Stimulated activated memory B cell treated with anti-CD40 and anti-IgM and Interleukin-4, amounts not matched to agents 10 μg/mL and 1 μg/mL and 100 μg/mL, for 72 hours (primary cell): Measurements from ENCODE around the gene ZNF677.
"Not testable (repeated sequence)": the region's sequence is repeated elsewhere in the genome, so short reads cannot be mapped to it uniquely, and the experiment has no call there.

Experiments used
- ATAC-seq: fragments of 150-1000 bp; cut with Tn5 transposase; 2 replicates; pipeline ENCODE4 v1.10.0; 2021
- H3K27ac Mint-ChIP-seq: one replicate; pipeline ENCODE4 v1.8.0; 2022; ENCODE audit warnings: mild to moderate bottlenecking, mixed read lengths
- H3K27me3 Mint-ChIP-seq: one replicate; pipeline ENCODE4 v1.8.0; 2022; ENCODE audit warnings: mixed read lengths
- H3K36me3 Mint-ChIP-seq: one replicate; pipeline ENCODE4 v1.8.0; 2022; ENCODE audit warnings: mixed read lengths
- H3K4me1 Mint-ChIP-seq: one replicate; pipeline ENCODE4 v1.8.0; 2022; ENCODE audit warnings: mixed read lengths
- H3K4me3 Mint-ChIP-seq: one replicate; pipeline ENCODE4 v1.8.0; 2022; ENCODE audit warnings: mild to moderate bottlenecking, moderate library complexity, mixed read lengths
- H3K9me3 Mint-ChIP-seq: one replicate; pipeline ENCODE4 v1.8.0; 2022; ENCODE audit warnings: mixed read lengths

ZNF677 gene

GRCh38 chr19:53222716-53223115, 32.0 kb downstream of the ZNF677 start:
- not testable (repeated sequence) for H3K4me1 Mint-ChIP-seq, H3K27me3 Mint-ChIP-seq, H3K27ac Mint-ChIP-seq, ATAC-seq, H3K4me3 Mint-ChIP-seq
- peaks cover 31% of the 10 kb centered on the region for H3K9me3 Mint-ChIP-seq
- H3K36me3 Mint-ChIP-seq = peaks cover 16% of the 10 kb centered on the region

- Mint-ChIP-seq H3K27me3 (no peaks in the 10 kb centered on the region), H3K4me1 (no peaks in the 10 kb centered on the region), H3K9me3 (peaks cover 31% of the 10 kb centered on the region), H3K4me3 (no peak overlapping the region), H3K36me3 (peaks cover 57% of the 10 kb centered on the region), H3K27ac (no peak overlapping the region)
- ATAC-seq = no peak
Observed at GRCh38 chr19:53212703-53213320, 41.9 kb downstream of the ZNF677 start.

- not testable (repeated sequence) for H3K4me1 Mint-ChIP-seq, H3K27me3 Mint-ChIP-seq, H3K27ac Mint-ChIP-seq, H3K4me3 Mint-ChIP-seq, ATAC-seq
- peaks cover 64% of the 10 kb centered on the region for H3K36me3 Mint-ChIP-seq
- H3K9me3 Mint-ChIP-seq = peaks cover 36% of the 10 kb centered on the region
Observed at GRCh38 chr19:53211554-53211953, 43.1 kb downstream of the ZNF677 start.

- Mint-ChIP-seq H3K36me3 (peaks cover 44% of the 10 kb centered on the region), H3K9me3 (peaks cover 22% of the 10 kb centered on the region), H3K27me3 (no peaks in the 10 kb centered on the region), H3K4me1 (peaks cover 26% of the 10 kb centered on the region), H3K27ac (peak overlapping the region; percentile 100), H3K4me3 (peak overlapping the region; percentile 100)
- ATAC-seq = peak; percentile 92
Observed at GRCh38 chr19:53196777-53197396, 57.8 kb downstream of the ZNF677 start.

- Mint-ChIP-seq H3K4me3 (no peak overlapping the region), H3K27me3 (no peaks in the 10 kb centered on the region), H3K36me3 (peaks cover 40% of the 10 kb centered on the region), H3K27ac (no peak overlapping the region), H3K9me3 (peaks cover 18% of the 10 kb centered on the region), H3K4me1 (peaks cover 27% of the 10 kb centered on the region)
- peak; percentile 61 for ATAC-seq
Observed at GRCh38 chr19:53195265-53195903, 59.3 kb downstream of the ZNF677 start.

- no peak for ATAC-seq
- peaks cover 29% of the 10 kb centered on the region for H3K4me1 Mint-ChIP-seq
- H3K27ac Mint-ChIP-seq = peak overlapping the region; percentile 92
- H3K36me3 Mint-ChIP-seq = peaks cover 36% of the 10 kb centered on the region
- H3K27me3 Mint-ChIP-seq = no peaks in the 10 kb centered on the region
- peak overlapping the region; percentile 95 for H3K4me3 Mint-ChIP-seq
- H3K9me3 Mint-ChIP-seq = peaks cover 20% of the 10 kb centered on the region
Observed at GRCh38 chr19:53193535-53194222, 61.0 kb downstream of the ZNF677 start.

- H3K9me3 Mint-ChIP-seq = peaks cover 20% of the 10 kb centered on the region
- H3K27ac Mint-ChIP-seq = peak within 1 kb of the TSS; percentile 92
- H3K4me3 Mint-ChIP-seq = peak within 1 kb of the TSS; percentile 95
- peak; percentile 87 for ATAC-seq
- H3K4me1 Mint-ChIP-seq = peaks cover 33% of the 10 kb centered on the region
- H3K36me3 Mint-ChIP-seq = peaks cover 34% of the 10 kb centered on the region
- no peaks in the 10 kb centered on the region for H3K27me3 Mint-ChIP-seq
Observed at GRCh38 chr19:53192771-53193534, 61.7 kb downstream of the ZNF677 start, which contains the start of gene ZNF665. TSS of gene ZNF665 (minus strand) at chr19:53193358. CDS start at chr19:53182898, 10,460 bp downstream.

- peaks cover 31% of the 10 kb centered on the region for H3K4me1 Mint-ChIP-seq
- ATAC-seq = no peak
- H3K4me3 Mint-ChIP-seq = no peak overlapping the region
Observed at GRCh38 chr19:53190253-53190652, 64.4 kb downstream of the ZNF677 start.

GRCh38 chr19:53189691-53190198, 64.9 kb downstream of the ZNF677 start:
- ATAC-seq, H3K27ac Mint-ChIP-seq, H3K27me3 Mint-ChIP-seq, H3K4me3 Mint-ChIP-seq: not testable (repeated sequence)
- peaks cover 29% of the 10 kb centered on the region for H3K4me1 Mint-ChIP-seq
- H3K36me3 Mint-ChIP-seq = peaks cover 41% of the 10 kb centered on the region
- peaks cover 21% of the 10 kb centered on the region for H3K9me3 Mint-ChIP-seq

More at GRCh38 chr19:53190253-53190652, 64.4 kb downstream of the ZNF677 start:
- peaks cover 20% of the 10 kb centered on the region for H3K9me3 Mint-ChIP-seq
- H3K36me3 Mint-ChIP-seq = peaks cover 39% of the 10 kb centered on the region
- H3K27me3 Mint-ChIP-seq = no peaks in the 10 kb centered on the region
- no peak overlapping the region for H3K27ac Mint-ChIP-seq
